Small intestine (tissue), 7 donors: ENCODE measurements around the gene GRK1. TPM values are rescaled to one million over a fixed set of nuclear protein-coding genes. Genes with fewer than 3 reads are reported as not detected.

Experiments
- DNase-seq, 2 donors: peaks; one replicate each; pipeline versions ENCODE4 v3.0.0 to v3.0.0-alpha.2; 2013
- FAIRE-seq: peaks from 2 replicates; lab custom pipeline; 2012; peaks lifted over from hg19 to GRCh38; lab: Jason Lieb, UNC
- H3K27ac ChIP-seq, 3 donors: one replicate each; pipeline ENCODE4 v1.5.1; 2013; ENCODE audit warnings: low read length in 2 of 3, mild to moderate bottlenecking in 2 of 3, control low read depth in 1 of 3, inconsistent platforms in 1 of 3, low read depth in 1 of 3, moderate library complexity in 1 of 3
- H3K27me3 ChIP-seq, 3 donors: one replicate each; pipeline ENCODE4 v1.6.1; 2013; ENCODE audit warnings: low read length in 3 of 3, inconsistent platforms in 1 of 3; ENCODE audit not compliant: control insufficient read depth in 3 of 3, insufficient read depth in 3 of 3
- H3K36me3 ChIP-seq, 3 donors: one replicate each; pipeline ENCODE4 v1.6.1; 2013; ENCODE audit warnings: low read length in 3 of 3, inconsistent platforms in 1 of 3, low read depth in 1 of 3, mild to moderate bottlenecking in 1 of 3, moderate library complexity in 1 of 3; ENCODE audit not compliant: control insufficient read depth in 3 of 3, insufficient read depth in 2 of 3
- H3K4me1 ChIP-seq, 3 donors: one replicate each; pipeline ENCODE4 v1.6.1; 2013; ENCODE audit warnings: low read length in 2 of 3, inconsistent platforms in 1 of 3, low read depth in 1 of 3, mild to moderate bottlenecking in 1 of 3, moderate library complexity in 1 of 3; ENCODE audit not compliant: control insufficient read depth in 3 of 3, insufficient read depth in 2 of 3
- H3K4me3 ChIP-seq, 3 donors: one replicate each; pipeline ENCODE4 v1.5.1; 2013; ENCODE audit warnings: low read length in 3 of 3, control low read depth in 1 of 3, inconsistent platforms in 1 of 3, low read depth in 1 of 3, mild to moderate bottlenecking in 1 of 3, moderate library complexity in 1 of 3
- H3K9me3 ChIP-seq, 2 donors: one replicate each; pipeline ENCODE4 v1.6.1; 2013; ENCODE audit warnings: low read depth in 1 of 2, low read length in 1 of 2; ENCODE audit not compliant: control insufficient read depth in 2 of 2, insufficient read depth in 1 of 2
- WGBS, 3 donors: extraction: QIAGEN DNeasy Blood & Tissue Kit; methylation state at CpG; one replicate each; pipeline ENCODE4 v1.1.7; 2013; 5-methylcytosine and 5-hydroxymethylcytosine counted together
- polyA plus RNA-seq, 4 donors: library from polyadenylated mRNA; stranded (reverse) in 3 of 4; unstranded in 1 of 4; fragments of 200-250 nt in 3 of 4; fragments of 120-200 nt in 1 of 4; gene quantifications; one replicate each; pipeline versions ENCODE4 v1.2.1 to v1.2.3, GENCODE V29; 2013
- donor health status: healthy with polysubstance abuse.
- donor health status: control.
- donor health status: control.
- donor health status: Bipolar disorder and iron deficiency.
- donor health status: healthy.

GRK1 gene
- polyA plus RNA-seq, 4 donors, result 0.21 to 0.27 TPM; not detected in 2

DNA sequence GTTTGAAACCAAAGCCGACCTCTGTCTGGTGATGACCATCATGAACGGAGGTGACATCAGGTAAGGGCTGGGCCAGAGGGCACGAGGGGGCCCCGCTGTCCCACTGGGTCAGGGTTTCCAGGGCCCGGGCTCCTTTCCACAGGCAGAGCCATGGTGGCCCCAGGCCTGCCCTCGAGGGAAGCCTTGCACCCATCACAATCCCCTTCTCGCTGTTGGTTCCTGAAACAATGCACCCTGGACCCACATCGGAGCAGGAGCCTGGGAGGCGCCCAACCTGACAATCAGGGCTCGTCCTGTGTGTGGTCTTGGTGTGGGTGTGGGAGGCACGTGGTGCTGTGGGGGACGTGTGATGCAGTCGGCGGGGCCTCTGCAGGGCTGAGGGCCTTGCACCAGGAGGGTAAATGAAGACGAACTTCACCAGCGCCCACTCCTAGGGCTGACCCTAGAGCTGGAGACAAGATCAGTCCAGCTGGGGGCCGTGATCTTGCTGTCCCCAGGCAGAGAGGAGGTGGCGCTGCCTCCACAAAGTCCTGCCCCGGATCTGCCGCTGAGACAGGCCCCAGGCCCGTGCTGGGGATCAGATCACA is 2.8 kb downstream of the GRK1 start:
- Histone ChIP-seq H3K27ac (no peak overlapping the region), H3K4me1 (no peaks in the 10 kb centered on the region), H3K9me3 (peaks cover 0 to 2% of the 10 kb centered on the region in 2 donors), H3K36me3 (no peaks in the 10 kb centered on the region), H3K4me3 (no peak overlapping the region), H3K27me3 (no peaks in the 10 kb centered on the region)
- FAIRE-seq (no peak), DNase-seq (no peak)
- 82 to 87% (median 82%) methylated on average over 20 to 21 of the region's 21 CpGs for WGBS, 3 donors

- 92 to 95% (median 95%) methylated on average over 15 to 19 of the region's 19 CpGs for WGBS, 3 donors
- no peak for FAIRE-seq
- H3K4me1 ChIP-seq, result no peaks in the 10 kb centered on the region
- H3K36me3 ChIP-seq, result no peaks in the 10 kb centered on the region
- no peak for DNase-seq
- peaks cover 0 to 2% of the 10 kb centered on the region in 2 donors for H3K9me3 ChIP-seq
- no peak overlapping the region for H3K4me3 ChIP-seq
- no peaks in the 10 kb centered on the region for H3K27me3 ChIP-seq
- no peak overlapping the region for H3K27ac ChIP-seq
Measured at GRCh38 chr13:113670541-113670940, 3.5 kb downstream of the GRK1 start.

- H3K27ac ChIP-seq, result no peak overlapping the region
- no peaks in the 10 kb centered on the region for H3K27me3 ChIP-seq
- DNase-seq (no peak), FAIRE-seq (no peak)
- H3K9me3 ChIP-seq, result peaks cover 0 to 2% of the 10 kb centered on the region in 2 donors
- H3K4me1 ChIP-seq, result no peaks in the 10 kb centered on the region
- H3K4me3 ChIP-seq, result no peak overlapping the region
- no peaks in the 10 kb centered on the region for H3K36me3 ChIP-seq
- 92 to 94% (median 93%) methylated on average over 54 of the region's 54 CpGs for WGBS, 3 donors
Measured at GRCh38 chr13:113671066-113672001, 4.3 kb downstream of the GRK1 start.

DNA sequence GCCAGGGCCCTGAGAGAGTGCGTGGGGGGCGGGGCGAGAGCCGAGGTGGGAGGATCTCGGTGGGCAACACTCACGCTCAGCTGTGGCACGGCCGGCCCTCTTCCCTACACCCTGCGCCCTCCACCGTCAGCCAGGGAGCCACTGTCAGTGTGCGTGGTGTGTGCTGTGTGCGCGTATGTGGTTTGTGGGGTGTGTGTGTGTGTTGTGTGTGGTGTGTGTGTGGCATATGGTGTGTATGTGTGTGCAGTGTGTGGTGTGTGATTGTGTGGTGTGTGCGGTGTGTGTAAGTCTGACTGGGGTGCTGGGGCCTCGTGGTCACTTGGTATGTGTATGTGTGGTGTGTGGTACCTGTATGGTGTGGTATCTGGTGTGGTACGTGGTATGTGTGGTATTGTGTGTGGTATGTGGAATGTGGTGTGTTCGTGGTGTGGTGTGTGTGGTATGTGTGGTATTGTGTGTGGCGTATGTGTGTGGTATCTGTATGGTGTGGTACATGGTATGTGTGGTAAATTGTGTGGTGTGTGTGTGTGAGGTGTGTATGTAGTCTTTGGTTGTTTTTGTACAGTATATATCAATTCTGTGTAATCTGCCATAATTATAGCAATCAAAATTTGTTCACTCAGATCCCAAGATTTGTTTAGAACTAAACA is 5.1 kb downstream of the GRK1 start:
- Histone ChIP-seq H3K4me3 (no peak overlapping the region), H3K27me3 (no peaks in the 10 kb centered on the region), H3K9me3 (peaks cover 0 to 2% of the 10 kb centered on the region in 2 donors), H3K4me1 (no peaks in the 10 kb centered on the region), H3K27ac (no peak overlapping the region), H3K36me3 (no peaks in the 10 kb centered on the region)
- whole genome bisulfite sequencing, 3 donors, result 85 to 87% (median 86%) methylated on average over 18 of the region's 18 CpGs
- no peak for FAIRE-seq
- no peak for DNase-seq

DNA sequence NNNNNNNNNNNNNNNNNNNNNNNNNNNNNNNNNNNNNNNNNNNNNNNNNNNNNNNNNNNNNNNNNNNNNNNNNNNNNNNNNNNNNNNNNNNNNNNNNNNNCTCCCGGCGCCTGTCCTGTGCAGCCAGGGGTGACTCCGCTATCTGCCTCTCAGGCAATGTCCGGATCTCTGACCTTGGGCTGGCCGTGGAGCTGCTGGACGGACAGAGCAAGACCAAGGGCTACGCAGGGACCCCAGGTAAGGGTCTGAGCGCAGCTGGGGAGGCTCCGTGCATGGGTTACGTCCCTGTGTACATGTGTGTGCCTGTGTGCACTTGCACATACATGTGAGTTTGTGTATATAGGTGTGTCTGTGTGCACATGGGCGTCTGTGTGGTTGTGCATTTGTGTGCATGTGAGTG is 55.9 kb downstream of the GRK1 start:
- Histone ChIP-seq H3K9me3 (peaks cover 2 to 7% of the 10 kb centered on the region in 2 donors), H3K4me1 (peaks cover 0 to 3% (median 0%) of the 10 kb centered on the region in 3 donors), H3K27me3 (no peaks in the 10 kb centered on the region), H3K36me3 (no peaks in the 10 kb centered on the region), H3K4me3 (no peak overlapping the region), H3K27ac (no peak overlapping the region)
- 47 to 58% (median 53%) methylated on average over 8 to 9 of the region's 11 CpGs for WGBS, 3 donors
- FAIRE-seq (no peak), DNase-seq (no peak)

DNA sequence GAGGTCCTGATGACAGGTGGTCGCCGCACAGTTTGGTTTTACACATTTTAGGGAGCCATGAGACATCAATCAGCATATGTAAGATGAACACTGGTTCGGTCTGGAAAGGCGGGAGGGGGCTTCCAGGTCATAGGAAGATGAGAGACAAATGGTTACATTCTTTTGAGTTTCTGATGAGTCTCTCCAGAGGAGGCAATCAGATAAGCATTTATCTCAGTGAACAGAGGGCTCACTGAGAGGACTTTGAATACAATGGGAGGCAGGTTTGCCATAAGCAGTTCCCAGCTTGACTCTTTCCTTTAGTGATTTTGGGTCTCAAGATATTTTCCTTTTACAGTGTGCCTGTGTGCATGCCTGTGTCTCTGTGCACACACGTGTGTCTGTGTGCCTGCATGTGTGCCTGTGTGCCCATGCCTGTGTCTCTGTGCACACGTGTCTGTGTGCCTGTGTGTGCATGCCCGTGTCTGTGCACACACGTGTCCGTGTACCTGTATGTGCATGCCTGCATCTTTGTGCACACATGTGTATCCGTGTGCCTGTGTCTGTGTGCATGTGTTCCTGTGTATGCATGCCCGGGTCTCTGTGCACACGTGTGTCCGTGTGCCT is 56.5 kb downstream of the GRK1 start:
- H3K4me1 ChIP-seq, result peaks cover 0 to 3% (median 0%) of the 10 kb centered on the region in 3 donors
- FAIRE-seq (no peak), DNase-seq (no peak)
- WGBS, 3 donors, result 71 to 76% (median 72%) methylated on average over 13 of the region's 13 CpGs
- no peaks in the 10 kb centered on the region for H3K36me3 ChIP-seq
- no peak overlapping the region for H3K4me3 ChIP-seq
- H3K27ac ChIP-seq, result no peak overlapping the region
- H3K9me3 ChIP-seq, result peaks cover 2 to 11% of the 10 kb centered on the region in 2 donors
- peaks cover 0 to under 1% (median 0%) of the 10 kb centered on the region in 3 donors for H3K27me3 ChIP-seq

DNA sequence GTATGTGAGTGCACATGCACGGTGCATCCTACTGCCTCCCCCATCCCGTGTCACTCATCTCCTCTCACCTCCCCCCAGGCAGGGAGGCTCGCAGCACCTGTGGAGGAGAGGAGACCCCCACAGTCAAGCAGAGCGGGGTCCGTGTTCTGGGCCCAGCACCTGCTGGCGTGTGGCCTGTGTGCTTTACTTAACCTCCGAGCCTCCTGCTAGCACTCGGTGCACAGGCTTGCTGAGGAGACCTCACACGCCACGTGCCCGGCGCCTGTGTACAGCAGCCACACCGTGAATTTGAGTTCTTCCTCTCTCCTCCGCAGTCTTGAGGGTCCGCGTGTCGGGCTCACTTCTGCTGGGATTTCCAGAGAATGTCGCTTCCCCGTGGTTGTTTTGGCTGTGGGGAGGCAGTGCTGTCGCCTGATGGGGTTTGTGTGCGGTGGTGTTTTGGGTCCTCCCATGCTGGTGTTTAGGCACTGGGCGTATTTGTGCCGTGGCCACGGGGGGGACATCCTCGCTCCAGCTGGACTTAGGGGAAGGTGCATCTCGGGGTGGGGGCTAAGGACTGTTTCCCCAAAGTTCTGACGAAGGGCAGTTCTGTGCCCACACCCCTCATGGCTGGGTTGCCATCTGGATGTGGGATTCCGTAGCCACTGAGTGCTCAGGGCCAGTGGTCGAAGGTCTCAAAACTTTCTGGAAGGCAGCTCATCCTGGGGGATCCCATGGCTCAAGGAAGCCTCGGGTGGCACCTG is 57.2 kb downstream of the GRK1 start:
- 78 to 81% (median 81%) methylated on average over 27 to 30 of the region's 30 CpGs for WGBS, 3 donors
- peak overlapping the region in 1 of 3 donors; percentile 37 for H3K4me3 ChIP-seq
- peaks cover 0 to 7% (median 0%) of the 10 kb centered on the region in 3 donors for H3K27me3 ChIP-seq
- H3K27ac ChIP-seq, result peak overlapping the region in 1 of 3 donors; percentile 65
- peaks cover 2 to 11% of the 10 kb centered on the region in 2 donors for H3K9me3 ChIP-seq
- H3K4me1 ChIP-seq, result peaks cover 0 to 3% (median 0%) of the 10 kb centered on the region in 3 donors
- H3K36me3 ChIP-seq, result no peaks in the 10 kb centered on the region
- no peak for FAIRE-seq
- DNase-seq, result no peak
